ENCODE results near the gene STK25.

STK25 gene

GRCh38 chr2:241492174-241492565, 16.2 kb downstream of the STK25 start:
- DNase-seq, result no peak

DNA sequence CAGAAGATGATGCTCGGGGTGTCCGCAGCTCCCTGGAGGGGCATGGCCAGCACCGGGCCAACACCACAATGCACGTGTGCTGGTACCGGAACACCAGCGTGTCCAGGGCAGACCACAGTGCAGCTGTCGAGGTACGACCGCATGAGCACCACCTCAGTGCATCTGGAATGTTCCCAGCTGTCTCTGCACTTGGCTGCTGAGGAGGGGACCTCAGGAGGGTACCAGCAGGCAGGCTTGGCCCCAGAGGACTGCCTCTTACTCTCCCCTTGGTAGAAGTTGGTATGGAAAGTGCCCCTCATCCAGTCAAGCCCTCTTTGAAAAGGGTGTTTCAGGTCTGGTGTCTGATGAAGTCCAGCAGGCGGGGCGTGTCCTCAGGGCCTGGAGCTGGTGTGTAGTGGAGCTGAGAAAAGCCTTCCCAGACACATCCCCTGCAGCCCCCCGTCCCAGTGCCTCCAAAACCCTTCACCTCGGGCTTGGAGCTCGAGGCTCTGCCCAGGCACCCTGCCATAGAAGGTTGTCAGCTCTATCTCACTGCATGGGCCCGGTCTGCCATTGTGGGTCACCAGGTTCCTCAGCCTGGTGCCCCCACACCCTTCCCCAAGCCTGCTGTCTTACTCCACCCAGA, 16.7 kb downstream of the STK25 start:
- DNase-seq, result no peak

GRCh38 chr2:241490825-241491506, 17.4 kb downstream of the STK25 start:
- no peak for DNase-seq

- no peak for DNase-seq
These were observed 18.4 kb downstream of the STK25 start for GRCh38 chr2:241489733-241490680.

- no peak for DNase-seq
These were observed 19.3 kb downstream of the STK25 start for GRCh38 chr2:241489088-241489487.

DNA sequence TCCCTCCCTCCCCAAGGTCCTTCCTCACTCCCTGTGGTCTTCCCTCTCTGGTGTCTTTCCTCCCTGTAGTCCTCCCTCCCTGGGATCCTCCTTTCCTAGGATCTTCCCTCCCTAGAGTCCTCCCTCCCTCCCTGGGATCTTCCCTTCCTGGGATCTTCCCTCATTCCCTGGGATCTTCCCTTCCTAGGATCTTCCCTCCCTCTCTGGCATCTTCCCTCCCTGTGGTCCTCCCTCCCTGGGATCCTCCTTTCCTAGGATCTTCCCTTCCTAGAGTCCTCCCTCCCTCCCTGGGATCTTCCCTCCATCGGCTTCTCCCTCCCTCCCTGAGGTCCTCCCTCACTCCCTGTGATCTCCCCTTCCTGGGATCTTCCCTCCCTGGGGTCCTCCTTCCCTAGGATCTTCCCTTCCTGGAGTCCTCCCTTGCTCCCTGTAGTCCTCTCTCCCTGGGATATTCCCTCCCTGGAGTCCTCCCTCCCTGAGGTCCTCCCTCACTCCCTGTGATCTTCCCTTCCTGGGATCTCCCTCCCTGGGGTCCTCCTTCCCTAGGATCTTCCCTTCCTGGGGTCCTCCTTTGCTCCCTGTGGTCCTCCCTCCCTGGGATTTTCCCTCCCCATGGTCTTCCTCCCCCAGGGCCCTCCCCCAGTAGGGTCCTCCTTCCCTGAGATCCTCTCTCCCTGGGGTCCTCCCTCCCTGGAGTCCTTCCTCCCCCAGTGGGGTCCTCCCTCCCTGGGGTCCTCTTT, 23.0 kb downstream of the STK25 start:
- DNase-seq, result no peak

- no peak for DNase-seq
These were observed 25.1 kb downstream of the STK25 start for GRCh38 chr2:241483305-241483704.

- DNase-seq, result no peak
These were observed 26.0 kb downstream of the STK25 start for GRCh38 chr2:241482126-241482955.

DNA sequence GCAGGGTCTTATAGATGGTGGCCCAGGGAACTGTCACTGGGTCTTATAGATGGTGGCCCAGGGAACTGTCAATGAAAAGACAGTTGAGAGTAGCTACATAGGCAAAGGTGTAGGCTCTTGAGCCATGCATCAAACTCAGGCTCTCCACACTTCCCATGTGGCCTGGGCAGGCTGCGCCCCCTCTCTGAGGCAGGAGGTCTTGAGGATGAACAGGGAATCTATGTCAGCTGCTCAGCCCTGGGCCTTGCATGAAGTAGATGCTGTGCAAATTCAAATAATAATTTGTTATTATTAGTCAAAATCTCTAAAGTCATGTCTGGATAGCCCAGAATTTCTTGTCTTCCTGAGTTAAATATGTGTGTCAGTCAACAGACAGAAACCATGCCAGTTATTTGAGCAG, 26.7 kb downstream of the STK25 start:
- no peak for DNase-seq

GRCh38 chr2:241479026-241479898, 29.1 kb downstream of the STK25 start:
- DNase-seq, result no peak

- DNase-seq, result no peak
These were observed 30.2 kb downstream of the STK25 start for GRCh38 chr2:241478166-241478565.

- DNase-seq, result no peak
These were observed 33.1 kb downstream of the STK25 start for GRCh38 chr2:241475267-241475666.

DNA sequence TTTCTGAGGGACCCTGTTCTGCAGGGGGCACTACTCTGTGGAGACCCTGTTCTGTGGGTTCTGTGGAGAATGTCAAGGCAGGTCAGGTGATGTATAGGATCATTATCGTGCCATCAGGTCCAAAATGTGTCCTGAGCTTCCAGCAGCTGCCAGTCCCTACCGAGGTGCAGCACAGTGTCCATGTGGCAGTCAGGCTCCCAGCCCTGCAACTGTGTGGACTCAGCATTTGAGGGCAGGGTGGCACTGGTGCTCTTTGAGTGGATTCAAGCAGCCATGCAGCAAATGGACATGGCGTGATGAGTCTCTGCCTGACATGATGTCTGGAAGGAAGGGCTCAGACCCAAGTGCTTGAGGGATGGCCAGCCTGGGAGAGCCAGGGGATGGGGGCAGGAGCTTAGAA, 35.0 kb downstream of the STK25 start:
- no peak for DNase-seq

- DNase-seq, result no peak
These were observed 38.6 kb downstream of the STK25 start for GRCh38 chr2:241469746-241470145.

DNA sequence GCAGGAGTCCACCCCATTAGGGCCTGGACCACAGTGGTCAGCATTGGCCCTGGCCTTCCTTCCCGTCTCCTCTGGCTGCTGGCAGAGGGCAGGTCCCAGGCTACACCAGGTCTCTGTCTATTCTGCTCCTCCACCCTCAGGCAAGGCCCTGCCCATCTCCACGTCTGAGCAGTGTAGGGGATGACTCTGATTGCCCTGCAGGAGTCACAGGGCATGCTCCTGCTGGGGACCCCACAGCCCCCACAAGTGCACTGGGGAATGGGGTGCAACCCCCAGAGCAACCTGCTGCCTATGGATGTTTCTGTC, 40.0 kb downstream of the STK25 start:
- DNase-seq, result no peak

DNA sequence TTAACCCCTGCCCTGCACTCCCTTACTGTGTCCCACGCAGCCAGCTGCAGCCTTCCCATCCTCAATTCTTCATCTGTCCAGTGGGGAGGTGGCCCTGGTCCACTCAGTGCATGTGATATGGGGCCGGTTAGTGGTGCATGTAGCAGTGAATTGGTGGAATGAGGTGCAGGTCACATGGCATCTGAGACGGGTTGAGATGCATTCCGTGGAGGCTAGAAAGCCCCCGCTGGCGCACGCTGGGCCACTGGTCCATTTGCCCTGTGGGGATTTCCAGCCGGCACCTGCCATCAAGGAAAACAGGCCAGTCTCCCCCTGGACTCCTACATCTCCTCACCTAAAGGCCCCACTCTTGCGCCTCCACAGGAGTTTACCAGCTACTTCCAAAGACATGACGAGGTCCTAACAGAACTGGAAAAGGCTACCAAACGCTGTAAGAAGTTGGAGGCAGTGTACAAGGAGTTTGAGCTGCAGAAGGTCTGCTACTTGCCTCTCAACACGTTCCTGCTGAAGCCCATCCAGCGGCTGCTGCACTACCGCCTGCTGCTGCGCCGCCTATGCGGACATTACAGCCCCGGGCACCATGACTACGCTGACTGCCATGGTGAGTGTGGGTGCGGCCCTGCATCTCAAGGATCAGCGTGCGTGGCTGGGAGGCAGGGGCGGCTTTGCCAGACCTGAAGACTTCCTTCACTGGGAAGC, 40.5 kb downstream of the STK25 start:
- DNase-seq, result no peak

DNA sequence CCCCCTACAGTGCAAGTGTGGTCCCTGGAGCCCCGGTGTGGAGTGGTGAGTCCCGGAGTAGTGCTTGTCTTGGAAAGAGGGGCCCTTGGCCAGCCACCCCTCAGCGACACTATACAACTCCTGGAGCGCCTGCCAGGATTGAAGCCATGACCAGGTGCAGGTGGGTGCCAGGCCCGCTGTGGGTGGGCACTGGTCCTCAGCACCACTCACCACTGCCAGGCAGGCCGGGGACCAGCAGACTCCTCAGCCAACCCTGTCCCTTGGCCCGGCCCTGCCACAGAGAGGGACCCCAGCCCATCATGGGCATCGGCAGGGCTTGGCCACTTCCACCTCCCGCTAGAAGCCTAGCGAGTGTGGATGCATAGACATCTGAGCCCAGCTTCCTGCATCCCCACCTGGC, 42.2 kb downstream of the STK25 start:
- DNase-seq, result no peak

DNA sequence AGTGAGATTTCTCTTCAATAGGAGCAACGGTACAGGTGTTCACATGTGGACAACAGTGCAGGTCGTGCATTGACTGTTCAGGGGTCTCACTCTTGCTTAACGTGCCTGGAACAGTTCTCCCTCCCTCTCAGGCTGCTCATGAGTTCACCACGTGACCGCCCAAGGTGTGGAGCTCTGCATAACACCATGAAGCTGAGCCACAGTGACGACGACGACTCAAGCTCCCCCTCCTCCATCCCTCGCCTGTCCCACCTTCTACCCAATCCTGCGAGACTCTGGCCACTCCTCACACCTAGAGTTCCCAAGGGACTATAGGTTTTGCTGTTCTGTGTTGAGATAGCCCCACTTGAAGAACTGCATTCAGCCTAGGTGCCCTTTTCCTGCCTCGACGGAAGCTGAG, 42.8 kb downstream of the STK25 start:
- DNase-seq, result no peak

- DNase-seq, result no peak
These were observed 44.9 kb downstream of the STK25 start for GRCh38 chr2:241463276-241464135.

Data from CD4-positive, alpha-beta T cell treated with Interleukin-4 for 1 hour (primary cell).